COLO668 (cell line): ENCODE data around the gene ATP6V1F.

Experiments used
- DNase-seq: peaks from one replicate; lab custom pipeline; 2025; ENCODE audit not compliant: unreplicated experiment; lab: John Stamatoyannopoulos, UW

ATP6V1F gene

GRCh38 chr7:128914566-128915151 lies 52.0 kb downstream of the ATP6V1F start:
- DNase-seq: no peak

- no peak for DNase-seq
Measured at GRCh38 chr7:128915271-128915819, 52.7 kb downstream of the ATP6V1F start.
